K562 (cell line): ENCODE results near the gene KCNH2. TPM values are rescaled to one million over a fixed set of nuclear protein-coding genes. Genes with fewer than 3 reads are reported as not detected.
A peak's percentile ranks its signal among the peaks of the same experiment; 100 is the strongest.

Experiments
- ATF1 ChIP-seq, 2 experiments: fragments of 450-650 bp in 1 of 2; IDR thresholded peaks; 2 replicates each; pipeline ENCODE4 v1.6.1; 2016; ENCODE audit warnings: missing compliant biosample characterization in 1 of 2, missing genetic modification characterization in 1 of 2
- ATF7 ChIP-seq: fragments of 450-650 bp; IDR thresholded peaks from 2 replicates; pipeline ENCODE4 v1.7.1; 2014; ENCODE audit warnings: mild to moderate bottlenecking, moderate library complexity
- EHMT2 ChIP-seq: fragments of 450-650 bp; IDR thresholded peaks from 2 replicates; pipeline ENCODE4 v1.6.1; 2018; ENCODE audit warnings: antibody characterized with exemption
- ELK3 ChIP-seq: fragments of 450-650 bp; formaldehyde crosslinking; IDR thresholded peaks from 2 replicates; pipeline ENCODE4 v1.4.0; 2020; ENCODE audit warnings: mild to moderate bottlenecking
- FOSL1 ChIP-seq: fragments of 200-800 bp; sonication (Bioruptor generic); conservative IDR thresholded peaks from 2 replicates; pipeline ENCODE4 v1.6.1; 2016; ENCODE audit warnings: missing genetic modification characterization, missing compliant biosample characterization
- FOXA3 ChIP-seq, 2 experiments: fragments of 450-650 bp in 1 of 2; sonication (generic) in 1 of 2; formaldehyde crosslinking; IDR thresholded peaks in 1 of 2; conservative IDR thresholded peaks in 1 of 2; 2 replicates each; pipeline versions ENCODE4 v1.4.0 to v1.8.0; 2020 to 2022; ENCODE audit warnings: mild to moderate bottlenecking in 2 of 2, missing genetic modification reagents in 1 of 2
- HCFC1 ChIP-seq: IDR thresholded peaks from 2 replicates; pipeline ENCODE4 v1.6.1; 2012; ENCODE audit warnings: low read depth, low read length, improper control_type of control experiment
- HDAC2 ChIP-seq: fragments of 450-650 bp; IDR thresholded peaks from 2 replicates; pipeline ENCODE4 v1.6.1; 2016; ENCODE audit warnings: mild to moderate bottlenecking
- HSF4 ChIP-seq: fragments of 250-450 bp; sonication (Bioruptor Pico); IDR thresholded peaks from 2 replicates; pipeline ENCODE4 v2.1.2; 2022; ENCODE audit warnings: mild to moderate bottlenecking, moderate library complexity, borderline replicate concordance
- MAFF ChIP-seq: IDR thresholded peaks from 2 replicates; pipeline ENCODE4 v1.6.1; 2012; ENCODE audit warnings: low read length, improper control_type of control experiment
- PHB ChIP-seq: fragments of 250-450 bp; sonication (Bioruptor Pico); IDR thresholded peaks from 2 replicates; pipeline ENCODE4 v1.5.0; 2021
- PHF20 ChIP-seq: fragments of 450-650 bp; IDR thresholded peaks from 2 replicates; pipeline ENCODE4 v1.6.1; 2018; ENCODE audit not compliant: partially characterized antibody
- POLR2G ChIP-seq: fragments of 200-400 bp; formaldehyde crosslinking; IDR thresholded peaks from 2 replicates; pipeline ENCODE4 v1.6.1; 2017; ENCODE audit warnings: low read depth, mild to moderate bottlenecking, antibody characterized with exemption, low read length, moderate library complexity
- POU5F1 ChIP-seq: fragments of 150-350 bp; IDR thresholded peaks from 2 replicates; pipeline ENCODE4 v1.6.1; 2014; ENCODE audit warnings: borderline replicate concordance, low read length, low read depth, mild to moderate bottlenecking; ENCODE audit not compliant: partially characterized antibody
- RAD21 ChIP-seq, 2 experiments: fragments of 250-450 bp in 1 of 2; fragments of 450-650 bp in 1 of 2; sonication (Bioruptor Pico) in 1 of 2; formaldehyde crosslinking in 1 of 2; IDR thresholded peaks in 1 of 2; conservative IDR thresholded peaks in 1 of 2; 2 replicates each; pipeline versions ENCODE4 v1.4.0 to v1.8.0; 2020 to 2022; ENCODE audit warnings: mild to moderate bottlenecking in 2 of 2, moderate library complexity in 1 of 2
- RBFOX2 ChIP-seq: fragments of 200-400 bp; formaldehyde crosslinking; IDR thresholded peaks from 2 replicates; pipeline ENCODE4 v1.6.1; 2017; ENCODE audit warnings: low read depth, mild to moderate bottlenecking, low read length, moderate library complexity
- SUPT5H ChIP-seq: fragments of 450-650 bp; IDR thresholded peaks from 2 replicates; pipeline ENCODE4 v1.6.1; 2016
- TAF7 ChIP-seq: fragments of 450-650 bp; IDR thresholded peaks from 2 replicates; pipeline ENCODE4 v1.6.1; 2016; ENCODE audit warnings: missing genetic modification characterization, missing compliant biosample characterization
- TEAD2 ChIP-seq: fragments of 450-650 bp; IDR thresholded peaks from 2 replicates; pipeline ENCODE4 v1.6.1; 2016; ENCODE audit warnings: missing genetic modification characterization, control low read depth, missing compliant biosample characterization
- ZNF282 ChIP-seq: sonication (generic); formaldehyde crosslinking; IDR thresholded peaks from 2 replicates; pipeline ENCODE4 v1.8.1; 2023; ENCODE audit warnings: missing genetic modification reagents
- ZNF766 ChIP-seq: fragments of 200-800 bp; sonication (Bioruptor generic); conservative IDR thresholded peaks from 2 replicates; pipeline ENCODE4 v1.6.1; 2016; ENCODE audit warnings: missing genetic modification characterization, missing compliant biosample characterization
- polyA plus RNA-seq, 8 experiments: library from polyadenylated mRNA; depleted of rRNA in 4 of 8; stranded (reverse) in 5 of 8; unstranded in 3 of 8; fragments of >200 nt; fragmentation: Nextera tagmentation in 2 of 8; fragmentation: Illumina TruSeq in 1 of 8; extraction: Ambion mirVana in 2 of 8; extraction: Trizol in 1 of 8; gene quantifications; 2 replicates each; pipeline versions ENCODE4 v1.2.1 to v1.2.3, GENCODE V29; 2011 to 2014; ENCODE audit warnings: inconsistent platforms in 1 of 8, missing spikeins in 1 of 8
- total RNA-seq, 7 experiments: library from RNA; depleted of rRNA in 6 of 7; stranded (reverse); fragments of >200 nt in 6 of 7; fragmentation: Illumina TruSeq in 2 of 7; extraction: Trizol in 2 of 7; gene quantifications; 2 replicates each; pipeline versions ENCODE4 v1.2.1 to v1.2.3, GENCODE V29; 2011 to 2021; ENCODE audit warnings: low replicate concordance in 1 of 7
- TF ChIP-seq, protein P1 (sequence below): fragments of 250-450 bp; sonication (Bioruptor Pico); IDR thresholded peaks from 2 replicates; pipeline ENCODE4 v1.5.0; 2022; ENCODE audit warnings: mild to moderate bottlenecking
- TF ChIP-seq, protein P2 (sequence below): fragments of 450-650 bp; IDR thresholded peaks from 2 replicates; pipeline ENCODE4 v1.6.1; 2016
- TF ChIP-seq, protein P3 (sequence below): fragments of 250-450 bp; sonication (Bioruptor Pico); IDR thresholded peaks from 2 replicates; pipeline ENCODE4 v1.4.0; 2020; ENCODE audit warnings: mild to moderate bottlenecking, moderate library complexity, borderline replicate concordance

The KCNH2 gene
- total and polyA plus RNA-seq, 9 of the 15 experiments (the other 6 are each of a cell fraction or from before 2014, with no cell fraction given) = 18.1 to 368 (median 218) TPM

- TF ChIP-seq, protein P1, sequence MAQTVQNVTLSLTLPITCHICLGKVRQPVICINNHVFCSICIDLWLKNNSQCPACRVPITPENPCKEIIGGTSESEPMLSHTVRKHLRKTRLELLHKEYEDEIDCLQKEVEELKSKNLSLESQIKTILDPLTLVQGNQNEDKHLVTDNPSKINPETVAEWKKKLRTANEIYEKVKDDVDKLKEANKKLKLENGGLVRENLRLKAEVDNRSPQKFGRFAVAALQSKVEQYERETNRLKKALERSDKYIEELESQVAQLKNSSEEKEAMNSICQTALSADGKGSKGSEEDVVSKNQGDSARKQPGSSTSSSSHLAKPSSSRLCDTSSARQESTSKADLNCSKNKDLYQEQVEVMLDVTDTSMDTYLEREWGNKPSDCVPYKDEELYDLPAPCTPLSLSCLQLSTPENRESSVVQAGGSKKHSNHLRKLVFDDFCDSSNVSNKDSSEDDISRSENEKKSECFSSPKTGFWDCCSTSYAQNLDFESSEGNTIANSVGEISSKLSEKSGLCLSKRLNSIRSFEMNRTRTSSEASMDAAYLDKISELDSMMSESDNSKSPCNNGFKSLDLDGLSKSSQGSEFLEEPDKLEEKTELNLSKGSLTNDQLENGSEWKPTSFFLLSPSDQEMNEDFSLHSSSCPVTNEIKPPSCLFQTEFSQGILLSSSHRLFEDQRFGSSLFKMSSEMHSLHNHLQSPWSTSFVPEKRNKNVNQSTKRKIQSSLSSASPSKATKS = no peak
- TF ChIP-seq ATF7 (no peak), HSF4 (no peak), ELK3 (CRISPR knock-in tag) (no peak), ZNF766 (CRISPR knock-in tag) (no peak), ZNF282 (CRISPR knock-in tag) (no peak), FOXA3 (CRISPR knock-in tag; conservative IDR thresholded peaks at IDR 0.05 in 1 of 2, IDR thresholded peaks at IDR 0.05 in 1 of 2) (no peak), EHMT2 (no peak), POLR2G (peak; percentile 73), ATF1 (CRISPR knock-in tag; IDR thresholded peaks at IDR 0.05) (no peak), ATF1 (tag; IDR thresholded peaks at IDR 0.05) (no peak), TAF7 (tag) (no peak), HDAC2 (no peak), PHB (no peak), MAFF (no peak), POU5F1 (no peak), SUPT5H (0 out of 2 replicates have a peak, but pooled peaks have one; percentile 5), TEAD2 (tag) (no peak), FOSL1 (tag) (no peak), HCFC1 (no peak), PHF20 (no peak), RBFOX2 (peak; percentile 54), RAD21 (CRISPR knock-in tag; conservative IDR thresholded peaks at IDR 0.05 in 1 of 2, IDR thresholded peaks at IDR 0.05 in 1 of 2) (no peak)
- TF ChIP-seq, protein P2, sequence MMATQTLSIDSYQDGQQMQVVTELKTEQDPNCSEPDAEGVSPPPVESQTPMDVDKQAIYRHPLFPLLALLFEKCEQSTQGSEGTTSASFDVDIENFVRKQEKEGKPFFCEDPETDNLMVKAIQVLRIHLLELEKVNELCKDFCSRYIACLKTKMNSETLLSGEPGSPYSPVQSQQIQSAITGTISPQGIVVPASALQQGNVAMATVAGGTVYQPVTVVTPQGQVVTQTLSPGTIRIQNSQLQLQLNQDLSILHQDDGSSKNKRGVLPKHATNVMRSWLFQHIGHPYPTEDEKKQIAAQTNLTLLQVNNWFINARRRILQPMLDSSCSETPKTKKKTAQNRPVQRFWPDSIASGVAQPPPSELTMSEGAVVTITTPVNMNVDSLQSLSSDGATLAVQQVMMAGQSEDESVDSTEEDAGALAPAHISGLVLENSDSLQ = no peak
- TF ChIP-seq, protein P3, sequence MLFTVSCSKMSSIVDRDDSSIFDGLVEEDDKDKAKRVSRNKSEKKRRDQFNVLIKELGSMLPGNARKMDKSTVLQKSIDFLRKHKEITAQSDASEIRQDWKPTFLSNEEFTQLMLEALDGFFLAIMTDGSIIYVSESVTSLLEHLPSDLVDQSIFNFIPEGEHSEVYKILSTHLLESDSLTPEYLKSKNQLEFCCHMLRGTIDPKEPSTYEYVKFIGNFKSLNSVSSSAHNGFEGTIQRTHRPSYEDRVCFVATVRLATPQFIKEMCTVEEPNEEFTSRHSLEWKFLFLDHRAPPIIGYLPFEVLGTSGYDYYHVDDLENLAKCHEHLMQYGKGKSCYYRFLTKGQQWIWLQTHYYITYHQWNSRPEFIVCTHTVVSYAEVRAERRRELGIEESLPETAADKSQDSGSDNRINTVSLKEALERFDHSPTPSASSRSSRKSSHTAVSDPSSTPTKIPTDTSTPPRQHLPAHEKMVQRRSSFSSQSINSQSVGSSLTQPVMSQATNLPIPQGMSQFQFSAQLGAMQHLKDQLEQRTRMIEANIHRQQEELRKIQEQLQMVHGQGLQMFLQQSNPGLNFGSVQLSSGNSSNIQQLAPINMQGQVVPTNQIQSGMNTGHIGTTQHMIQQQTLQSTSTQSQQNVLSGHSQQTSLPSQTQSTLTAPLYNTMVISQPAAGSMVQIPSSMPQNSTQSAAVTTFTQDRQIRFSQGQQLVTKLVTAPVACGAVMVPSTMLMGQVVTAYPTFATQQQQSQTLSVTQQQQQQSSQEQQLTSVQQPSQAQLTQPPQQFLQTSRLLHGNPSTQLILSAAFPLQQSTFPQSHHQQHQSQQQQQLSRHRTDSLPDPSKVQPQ (CRISPR knock-in tag) = no peak
Measured at GRCh38 chr7:151016942-151017341, 38.8 kb upstream of the KCNH2 start (continued).
